AG04450 (cell line): Measurements from ENCODE around the gene ABTB2. TPM values are rescaled to one million over a fixed set of nuclear protein-coding genes. Genes with fewer than 3 reads are reported as not detected.
A peak's percentile ranks its signal among the peaks of the same experiment; 100 is the strongest.

ENCODE experiments used
- CTCF ChIA-PET: fragments of 300-600, 350-600 bp; formaldehyde crosslinking; extraction: SDS; loops from one replicate; lab custom pipeline; 2022; ENCODE audit warnings: antibody characterized with exemption, inconsistent platforms; lab: Charles Lee
- POLR2A ChIA-PET: fragments of 350-600 bp; formaldehyde crosslinking; extraction: SDS; loops from one replicate; lab custom pipeline; 2021; ENCODE audit warnings: antibody characterized with exemption, inconsistent platforms; lab: Yijun Ruan, JAX
- DNase-seq: peaks from one replicate; pipeline ENCODE4 v3.0.0-alpha.2; 2011; ENCODE audit warnings: low read depth, low spot score
- H3K27ac ChIP-seq: one replicate; pipeline ENCODE4 v1.5.1; 2012; ENCODE audit warnings: low read depth, low read length, control low read depth
- H3K27me3 ChIP-seq: one replicate; pipeline ENCODE4 v1.6.0; 2012; ENCODE audit warnings: low read length; ENCODE audit not compliant: control insufficient read depth, insufficient read depth
- H3K4me3 ChIP-seq: 2 replicates; pipeline ENCODE4 v1.5.1; 2011; ENCODE audit warnings: mild to moderate bottlenecking, low read depth, low read length, control low read depth
- H3K9me3 ChIP-seq: 2 replicates; pipeline ENCODE4 v1.5.1; 2012; ENCODE audit warnings: low read length; ENCODE audit not compliant: control insufficient read depth, insufficient read depth
- CTCF ChIP-seq: IDR thresholded peaks from 2 replicates; pipeline ENCODE4 v1.5.1; 2011; ENCODE audit warnings: low read depth, low read length, control low read depth, inconsistent platforms
- polyA plus RNA-seq: library from polyadenylated mRNA; depleted of rRNA; stranded (reverse); fragments of >200 nt; gene quantifications from 2 replicates; pipeline ENCODE4 v1.2.3, GENCODE V29; 2011; rRNA removed
- small RNA-seq: library from RNA; depleted of rRNA; stranded (forward); fragments of <200 nt; gene quantifications from one replicate; pipeline ENCODE3, GENCODE V24; 2012; ENCODE audit warnings: low read depth; ENCODE audit not compliant: insufficient read length

The ABTB2 gene
- polyA plus RNA-seq, 1 experiment: 0.43 TPM

GRCh38 chr11:34105079-34105956 lies 252.5 kb downstream of the ABTB2 start, which contains the start of gene NAT10:
Gene NAT10 (plus strand): TSS chr11:34105629. CDS start chr11:34108226, 2,597 bp downstream.
- POLR2A ChIA-PET: interaction anchor here (0.6 to 2.6 kb wide), 7 partner anchors 21 to 404 kb away, joined by 3 to 16 read pairs (median 3); partner anchors contain the start of gene CAPRIN1
- Histone ChIP-seq H3K27me3 (no peaks in the 10 kb centered on the region), H3K4me3 (peak within 1 kb of the TSS; percentile 95), H3K9me3 (no peaks in the 10 kb centered on the region; the same call in 1 of the 2 replicates), H3K27ac (peak within 1 kb of the TSS; percentile 95)
- peak; percentile 97 for DNase-seq
- TF ChIP-seq CTCF: no peak
- CTCF ChIA-PET: interaction anchor here (1.2 to 1.6 kb wide), 3 partner anchors 69 to 108 kb away, joined by 3 to 5 read pairs (median 5); no protein-coding TSS in a partner anchor

GRCh38 chr11:34104680-34105078 lies 253.1 kb downstream of the ABTB2 start:
- ChIA-PET CTCF (interaction anchor here (1.6 kb wide), 1 partner anchor 108 kb away, joined by 5 read pairs; no protein-coding TSS in a partner anchor), POLR2A (interaction anchor here (0.6 to 2.6 kb wide), 6 partner anchors 22 to 404 kb away, joined by 3 to 16 read pairs (median 4); partner anchors contain the start of gene CAPRIN1)
- peak overlapping the region; percentile 95 for H3K4me3 ChIP-seq
- H3K27me3 ChIP-seq: no peaks in the 10 kb centered on the region
- no peak for DNase-seq
- no peak for TF ChIP-seq CTCF
- no peaks in the 10 kb centered on the region; the same call in 1 of the 2 replicates for H3K9me3 ChIP-seq
- peak overlapping the region; percentile 95 for H3K27ac ChIP-seq

Small RNAs within 50 kb of the gene (small RNA-seq; reads per million reads assigned to genes)
- gene AL035079.1 (not detected), gene RF00019 (not detected)

Other genes with a start within 250 kb of the ABTB2 start
- gene CAT, start 80.9 kb upstream of the ABTB2 start, polyA plus RNA-seq: 84.5 and 104 TPM in 2 replicates
- gene ELF5, start 155.8 kb upstream of the ABTB2 start, polyA plus RNA-seq: not detected in 2 replicates